HUES64 (cell line): ENCODE results near the gene DHRS13.
"Not testable (repeated sequence)": the region's sequence is repeated elsewhere in the genome, so short reads cannot be mapped to it uniquely, and the experiment has no call there.

ENCODE experiments used
- H3K27ac ChIP-seq: 2 replicates; pipeline ENCODE4 v1.7.0; 2013; ENCODE audit warnings: low read depth, low read length, inconsistent platforms
- H3K27me3 ChIP-seq: 2 replicates; pipeline ENCODE4 v1.6.1; 2013; ENCODE audit warnings: mild to moderate bottlenecking, low read length; ENCODE audit not compliant: insufficient read depth
- H3K36me3 ChIP-seq: 2 replicates; pipeline ENCODE4 v1.6.1; 2013; ENCODE audit warnings: mild to moderate bottlenecking, low read length; ENCODE audit not compliant: insufficient read depth
- H3K4me1 ChIP-seq: 2 replicates; pipeline ENCODE4 v1.6.1; 2013; ENCODE audit warnings: mild to moderate bottlenecking, low read length, moderate library complexity; ENCODE audit not compliant: insufficient read depth
- H3K4me3 ChIP-seq: 2 replicates; pipeline ENCODE4 v1.5.1; 2013; ENCODE audit warnings: mild to moderate bottlenecking, low read length, moderate library complexity
- H3K9ac ChIP-seq: 2 replicates; pipeline ENCODE4 v1.6.1; 2013; ENCODE audit warnings: mild to moderate bottlenecking, low read depth, low read length
- H3K9me3 ChIP-seq: 2 replicates; pipeline ENCODE4 v1.6.1; 2013; ENCODE audit warnings: low read depth, low read length; ENCODE audit not compliant: insufficient read depth
- WGBS: fragments of 150-250, 120-280 bp; methylation state at CpG from one replicate; pipeline ENCODE4 v1.1.7; 2013; ENCODE audit warnings: missing lambda C conversion rate; 5-methylcytosine and 5-hydroxymethylcytosine counted together

The DHRS13 gene

GRCh38 chr17:28946239-28946638, 43.4 kb upstream of the DHRS13 start:
- Histone ChIP-seq H3K4me1 (peaks cover 14% of the 10 kb centered on the region), H3K27ac (no peak overlapping the region), H3K4me3 (no peak overlapping the region), H3K36me3 (peaks cover 51% of the 10 kb centered on the region), H3K9ac (no peak overlapping the region), H3K9me3 (no peaks in the 10 kb centered on the region), H3K27me3 (no peaks in the 10 kb centered on the region)
- 97% methylated on average over 4 of the region's 4 CpGs for WGBS

- no peaks in the 10 kb centered on the region for H3K9me3 ChIP-seq
- WGBS: 92% methylated on average over 8 of the region's 8 CpGs
- no peak overlapping the region for H3K9ac ChIP-seq
- H3K4me3 ChIP-seq: no peak overlapping the region
- no peaks in the 10 kb centered on the region for H3K27me3 ChIP-seq
- peaks cover 25% of the 10 kb centered on the region for H3K4me1 ChIP-seq
- no peak overlapping the region for H3K27ac ChIP-seq
- peaks cover 57% of the 10 kb centered on the region for H3K36me3 ChIP-seq
These were observed 42.2 kb upstream of the DHRS13 start for GRCh38 chr17:28944862-28945741.

GRCh38 chr17:28944343-28944742, 41.5 kb upstream of the DHRS13 start:
- Histone ChIP-seq H3K9me3 (no peaks in the 10 kb centered on the region), H3K4me1 (peaks cover 32% of the 10 kb centered on the region), H3K27ac (no peak overlapping the region), H3K4me3 (no peak overlapping the region), H3K36me3 (peaks cover 59% of the 10 kb centered on the region), H3K27me3 (no peaks in the 10 kb centered on the region), H3K9ac (no peak overlapping the region)
- whole genome bisulfite sequencing: 96% methylated on average over 3 of the region's 4 CpGs

- H3K4me3 ChIP-seq: no peak overlapping the region
- H3K4me1 ChIP-seq: peaks cover 30% of the 10 kb centered on the region
- peaks cover 65% of the 10 kb centered on the region for H3K36me3 ChIP-seq
- 95% methylated on average over 2 of the region's 2 CpGs for WGBS
- no peak overlapping the region for H3K9ac ChIP-seq
- H3K9me3 ChIP-seq: no peaks in the 10 kb centered on the region
- no peaks in the 10 kb centered on the region for H3K27me3 ChIP-seq
- H3K27ac ChIP-seq: no peak overlapping the region
These were observed 40.0 kb upstream of the DHRS13 start for GRCh38 chr17:28942925-28943324.

- H3K36me3 ChIP-seq: peaks cover 53% of the 10 kb centered on the region
- H3K9me3 ChIP-seq: no peaks in the 10 kb centered on the region
- no peak overlapping the region for H3K4me3 ChIP-seq
- WGBS: no CpG with 5 or more reads among the region's 1 CpG
- H3K9ac ChIP-seq: no peak overlapping the region
- H3K4me1 ChIP-seq: peaks cover 41% of the 10 kb centered on the region
- no peaks in the 10 kb centered on the region for H3K27me3 ChIP-seq
- H3K27ac ChIP-seq: no peak overlapping the region
These were observed 38.4 kb upstream of the DHRS13 start for GRCh38 chr17:28941251-28941650.

- Histone ChIP-seq H3K27me3 (no peaks in the 10 kb centered on the region), H3K9me3 (no peaks in the 10 kb centered on the region), H3K9ac (no peak overlapping the region), H3K4me1 (peaks cover 47% of the 10 kb centered on the region), H3K27ac (no peak overlapping the region), H3K36me3 (peaks cover 54% of the 10 kb centered on the region), H3K4me3 (no peak overlapping the region)
- WGBS: 76% methylated on average over 3 of the region's 3 CpGs
These were observed 37.8 kb upstream of the DHRS13 start for GRCh38 chr17:28940675-28941074.

GRCh38 chr17:28940142-28940541, 37.3 kb upstream of the DHRS13 start:
- Histone ChIP-seq H3K9me3 (no peaks in the 10 kb centered on the region), H3K4me3 (no peak overlapping the region), H3K27me3 (no peaks in the 10 kb centered on the region), H3K36me3 (peaks cover 50% of the 10 kb centered on the region), H3K27ac (peak overlapping the region; percentile 32), H3K4me1 (peaks cover 48% of the 10 kb centered on the region), H3K9ac (no peak overlapping the region)
- WGBS: 95% methylated on average over 3 of the region's 3 CpGs

GRCh38 chr17:28938552-28938951, 35.7 kb upstream of the DHRS13 start:
- no peaks in the 10 kb centered on the region for H3K9me3 ChIP-seq
- H3K27me3 ChIP-seq: no peaks in the 10 kb centered on the region
- H3K4me1 ChIP-seq: peaks cover 48% of the 10 kb centered on the region
- H3K4me3 ChIP-seq: no peak overlapping the region
- no peak overlapping the region for H3K27ac ChIP-seq
- H3K9ac ChIP-seq: no peak overlapping the region
- H3K36me3 ChIP-seq: peaks cover 39% of the 10 kb centered on the region

GRCh38 chr17:28937044-28937729, 34.3 kb upstream of the DHRS13 start:
- 82% methylated on average over 5 of the region's 5 CpGs for WGBS
- H3K27ac ChIP-seq: no peak overlapping the region; the same call in 1 of the 2 replicates
- peaks cover 33% of the 10 kb centered on the region for H3K36me3 ChIP-seq
- H3K4me1 ChIP-seq: peaks cover 48% of the 10 kb centered on the region
- no peaks in the 10 kb centered on the region for H3K27me3 ChIP-seq
- peak overlapping the region; percentile 16; the same call in 1 of the 2 replicates for H3K9ac ChIP-seq
- H3K4me3 ChIP-seq: no peak overlapping the region
- no peaks in the 10 kb centered on the region for H3K9me3 ChIP-seq

GRCh38 chr17:28935744-28936460, 33.0 kb upstream of the DHRS13 start:
- no peaks in the 10 kb centered on the region for H3K27me3 ChIP-seq
- 0 out of 2 replicates have a peak overlapping the region, but pooled peaks have one; percentile 13 for H3K9ac ChIP-seq
- H3K27ac ChIP-seq: no peak overlapping the region
- H3K4me1 ChIP-seq: peaks cover 43% of the 10 kb centered on the region
- WGBS: 93% methylated on average over 6 of the region's 8 CpGs
- H3K36me3 ChIP-seq: peaks cover 28% of the 10 kb centered on the region
- H3K4me3 ChIP-seq: no peak overlapping the region
- no peaks in the 10 kb centered on the region for H3K9me3 ChIP-seq

- H3K9me3 ChIP-seq, H3K27ac ChIP-seq, H3K4me3 ChIP-seq, H3K9ac ChIP-seq, H3K27me3 ChIP-seq: not testable (repeated sequence)
- peaks cover 29% of the 10 kb centered on the region for H3K4me1 ChIP-seq
- H3K36me3 ChIP-seq: peaks cover 21% of the 10 kb centered on the region
- WGBS: 97% methylated on average over 8 of the region's 8 CpGs
These were observed 31.6 kb upstream of the DHRS13 start for GRCh38 chr17:28934508-28934907.
